ENCODE data around the gene CSF1.
A peak's percentile ranks its signal among the peaks of the same experiment; 100 is the strongest.

Gene CSF1

DNA sequence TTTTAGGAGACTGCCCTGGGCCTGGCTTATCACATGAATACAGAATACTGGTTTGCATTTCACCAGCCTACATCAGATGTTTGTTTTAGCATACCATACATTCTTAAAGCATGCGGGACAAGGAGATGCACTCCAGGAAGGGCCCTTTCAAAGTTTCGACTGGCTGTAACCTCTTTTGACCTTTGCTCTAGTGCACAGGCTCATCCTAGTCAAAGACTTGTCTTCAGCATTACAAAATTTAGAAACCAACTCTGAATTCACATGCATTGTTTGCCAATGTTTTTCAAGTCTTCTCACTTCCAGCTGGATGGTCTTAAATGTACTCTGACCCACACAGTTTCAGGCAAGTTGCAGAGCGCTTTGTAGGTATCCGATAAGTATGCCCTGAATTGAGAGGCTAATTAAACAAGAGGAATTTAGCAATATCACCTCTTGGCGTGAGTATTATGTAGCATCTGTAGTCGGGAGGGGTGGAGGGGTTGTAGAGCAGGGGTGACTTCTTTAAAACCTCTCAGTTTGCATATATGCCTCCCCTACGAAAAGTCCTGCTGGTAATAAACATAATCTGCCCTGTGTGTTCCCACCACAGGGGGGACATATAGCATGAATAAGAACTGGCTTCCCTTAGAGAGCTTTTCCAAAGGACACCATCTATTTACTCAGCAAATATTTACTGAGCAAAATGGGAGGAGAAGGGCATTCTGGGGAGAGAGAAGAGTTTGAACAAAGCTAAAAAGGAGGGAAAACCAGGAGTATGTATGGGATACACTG is 49.5 kb downstream of the CSF1 start:
- DNase-seq (ENCODE audit: insufficient read length, low spot score) = no peak
- FAIRE-seq = no peak
- TF ChIP-seq POLR2A (IDR thresholded peaks at IDR 0.05; ENCODE audit: low read depth, low read length) (no peak), POU2F2 (IDR thresholded peaks at IDR 0.05; ENCODE audit: low read depth, low read length) (no peak), PAX5 (IDR thresholded peaks at IDR 0.05; ENCODE audit: insufficient read depth, low read length, severe bottlenecking) (no peak), SPI1 (IDR thresholded peaks at IDR 0.05; ENCODE audit: low read depth, low read length) (no peak), TAF1 (IDR thresholded peaks at IDR 0.05; ENCODE audit: low read depth, low read length) (no peak), POLR2AphosphoS5 (IDR thresholded peaks at IDR 0.05; ENCODE audit: low read depth, low read length) (no peak)

DNA sequence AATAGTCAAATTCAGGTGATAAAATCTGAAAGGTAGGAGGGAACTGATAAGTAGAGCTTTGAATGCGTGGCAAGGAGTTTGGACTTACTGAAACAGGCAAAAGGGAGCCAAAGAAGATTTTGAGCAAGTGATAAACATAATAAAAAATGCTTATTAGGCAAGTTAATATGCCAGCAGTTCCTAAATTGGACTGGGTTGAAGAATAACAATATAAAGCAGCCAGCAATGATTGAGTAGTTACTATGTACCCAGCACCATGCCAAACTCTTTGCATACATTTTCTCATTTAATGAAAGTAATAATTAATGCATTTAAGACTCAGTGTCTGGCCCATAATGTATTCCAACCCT is 50.1 kb downstream of the CSF1 start:
- no peak for FAIRE-seq
- no peak for DNase-seq (ENCODE audit: insufficient read length, low spot score)
- TF ChIP-seq TAF1 (IDR thresholded peaks at IDR 0.05; ENCODE audit: low read depth, low read length) (no peak), SPI1 (IDR thresholded peaks at IDR 0.05; ENCODE audit: low read depth, low read length) (no peak), PAX5 (IDR thresholded peaks at IDR 0.05; ENCODE audit: insufficient read depth, low read length, severe bottlenecking) (no peak), POLR2A (IDR thresholded peaks at IDR 0.05; ENCODE audit: low read depth, low read length) (no peak), POU2F2 (IDR thresholded peaks at IDR 0.05; ENCODE audit: low read depth, low read length) (no peak), POLR2AphosphoS5 (IDR thresholded peaks at IDR 0.05; ENCODE audit: low read depth, low read length) (no peak)

DNA sequence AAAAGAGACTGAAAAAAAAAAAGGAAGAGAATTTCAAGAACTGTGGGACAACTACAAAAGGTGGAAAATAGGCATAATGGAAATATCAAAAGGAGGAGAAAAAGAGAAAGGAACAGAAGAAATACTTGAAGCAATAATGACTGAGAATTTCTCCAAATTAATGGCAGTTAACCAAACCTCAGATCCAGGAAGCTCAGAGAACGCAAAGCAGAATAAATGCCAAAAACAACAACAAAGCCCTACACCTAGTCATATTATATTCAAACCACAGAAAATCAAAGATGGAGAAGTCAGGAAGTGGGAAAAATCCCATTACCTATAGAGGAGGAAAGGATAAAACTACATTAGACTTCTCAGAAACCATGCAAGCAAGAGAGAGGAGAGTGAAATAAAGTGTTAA is 53.2 kb downstream of the CSF1 start:
- no peak for FAIRE-seq
- TF ChIP-seq TAF1 (IDR thresholded peaks at IDR 0.05; ENCODE audit: low read depth, low read length) (no peak), POLR2AphosphoS5 (IDR thresholded peaks at IDR 0.05; ENCODE audit: low read depth, low read length) (no peak), SPI1 (IDR thresholded peaks at IDR 0.05; ENCODE audit: low read depth, low read length) (no peak), PAX5 (IDR thresholded peaks at IDR 0.05; ENCODE audit: insufficient read depth, low read length, severe bottlenecking) (no peak), POLR2A (IDR thresholded peaks at IDR 0.05; ENCODE audit: low read depth, low read length) (no peak), POU2F2 (IDR thresholded peaks at IDR 0.05; ENCODE audit: low read depth, low read length) (no peak)
- no peak for DNase-seq (ENCODE audit: insufficient read length, low spot score)

DNA sequence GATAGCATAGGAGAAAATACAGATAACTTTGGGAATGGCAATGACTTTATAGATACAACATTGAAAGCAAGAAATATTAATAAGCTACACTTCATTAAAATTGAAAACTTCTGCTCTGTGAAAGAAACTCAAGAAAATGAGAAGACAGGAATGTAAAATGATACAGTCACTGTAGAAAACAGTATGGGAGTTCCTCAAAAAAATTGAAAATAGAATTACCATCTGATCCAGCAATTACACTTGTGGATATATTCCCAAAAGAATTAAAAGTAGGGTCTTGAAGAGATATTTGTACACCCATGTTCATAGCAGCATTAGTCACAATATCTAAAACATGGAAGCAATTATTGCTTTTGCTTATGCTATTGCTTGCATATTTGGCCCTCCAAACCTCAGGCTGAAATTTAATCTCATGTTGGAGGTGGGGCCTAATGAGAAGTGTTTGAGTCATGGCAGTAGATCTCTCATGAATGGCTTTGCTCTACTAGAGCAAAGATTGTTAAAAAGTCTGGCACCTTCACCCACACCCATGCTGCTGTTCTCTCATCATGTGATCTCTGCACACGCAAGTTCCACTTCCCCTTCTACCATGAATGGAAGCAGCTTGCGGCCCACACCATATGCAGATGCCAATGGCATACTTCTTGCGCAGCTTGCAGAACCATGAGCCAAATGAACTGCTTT is 58.6 kb downstream of the CSF1 start:
- no peak for DNase-seq (ENCODE audit: insufficient read length, low spot score)
- peak; percentile 71 for FAIRE-seq
- TF ChIP-seq SPI1 (IDR thresholded peaks at IDR 0.05; ENCODE audit: low read depth, low read length) = peak; percentile 87
- no peak for TF ChIP-seq POU2F2 (IDR thresholded peaks at IDR 0.05; ENCODE audit: low read depth, low read length)
- no peak for TF ChIP-seq PAX5 (IDR thresholded peaks at IDR 0.05; ENCODE audit: insufficient read depth, low read length, severe bottlenecking)
- no peak for TF ChIP-seq TAF1 (IDR thresholded peaks at IDR 0.05; ENCODE audit: low read depth, low read length)
- no peak for TF ChIP-seq POLR2AphosphoS5 (IDR thresholded peaks at IDR 0.05; ENCODE audit: low read depth, low read length)
- TF ChIP-seq POLR2A (IDR thresholded peaks at IDR 0.05; ENCODE audit: low read depth, low read length) = no peak

DNA sequence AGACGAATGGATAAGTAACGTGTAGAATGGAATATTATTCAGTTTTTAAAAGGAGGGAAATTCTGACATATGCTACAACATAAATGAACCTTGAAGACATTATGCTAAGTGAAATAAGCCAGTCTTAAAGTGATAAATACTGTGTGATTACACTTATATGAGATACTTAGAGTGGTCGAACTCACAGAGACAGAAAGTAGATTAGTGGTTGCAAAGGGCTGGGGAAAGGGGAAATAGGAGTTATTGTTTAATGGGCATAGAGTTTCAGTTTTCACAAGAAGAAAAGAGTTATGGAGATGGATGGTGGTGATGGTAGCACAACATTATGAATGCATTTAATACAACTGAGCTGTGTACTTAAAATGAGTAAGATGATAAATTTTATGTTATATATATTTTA is 59.3 kb downstream of the CSF1 start:
- DNase-seq (ENCODE audit: insufficient read length, low spot score) (no peak), FAIRE-seq (no peak)
- TF ChIP-seq PAX5 (IDR thresholded peaks at IDR 0.05; ENCODE audit: insufficient read depth, low read length, severe bottlenecking) (no peak), POLR2A (IDR thresholded peaks at IDR 0.05; ENCODE audit: low read depth, low read length) (no peak), POU2F2 (IDR thresholded peaks at IDR 0.05; ENCODE audit: low read depth, low read length) (no peak), POLR2AphosphoS5 (IDR thresholded peaks at IDR 0.05; ENCODE audit: low read depth, low read length) (no peak), SPI1 (IDR thresholded peaks at IDR 0.05; ENCODE audit: low read depth, low read length) (no peak), TAF1 (IDR thresholded peaks at IDR 0.05; ENCODE audit: low read depth, low read length) (no peak)

DNA sequence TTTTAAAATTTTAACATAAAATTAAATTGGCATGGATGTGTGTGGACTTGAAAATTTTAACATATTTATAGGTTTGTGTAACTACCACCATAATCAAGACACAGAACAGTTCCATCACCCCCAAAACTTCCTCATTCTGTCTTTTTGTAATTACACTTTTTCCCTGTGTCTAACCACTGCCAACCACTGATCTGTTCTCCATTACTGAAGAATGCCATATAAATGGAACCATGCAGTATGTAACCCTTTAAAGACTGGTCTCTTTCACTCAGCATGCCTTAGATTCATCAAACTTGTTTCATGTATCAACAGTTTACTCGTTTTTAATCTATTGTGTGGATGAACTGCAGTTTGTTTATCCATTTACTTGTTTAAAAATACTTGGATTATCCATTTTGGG is 60.9 kb downstream of the CSF1 start:
- TF ChIP-seq POU2F2 (IDR thresholded peaks at IDR 0.05; ENCODE audit: low read depth, low read length) (no peak), POLR2A (IDR thresholded peaks at IDR 0.05; ENCODE audit: low read depth, low read length) (no peak), PAX5 (IDR thresholded peaks at IDR 0.05; ENCODE audit: insufficient read depth, low read length, severe bottlenecking) (no peak), TAF1 (IDR thresholded peaks at IDR 0.05; ENCODE audit: low read depth, low read length) (no peak), POLR2AphosphoS5 (IDR thresholded peaks at IDR 0.05; ENCODE audit: low read depth, low read length) (no peak), SPI1 (IDR thresholded peaks at IDR 0.05; ENCODE audit: low read depth, low read length) (no peak)
- no peak for FAIRE-seq
- DNase-seq (ENCODE audit: insufficient read length, low spot score) = no peak

DNA sequence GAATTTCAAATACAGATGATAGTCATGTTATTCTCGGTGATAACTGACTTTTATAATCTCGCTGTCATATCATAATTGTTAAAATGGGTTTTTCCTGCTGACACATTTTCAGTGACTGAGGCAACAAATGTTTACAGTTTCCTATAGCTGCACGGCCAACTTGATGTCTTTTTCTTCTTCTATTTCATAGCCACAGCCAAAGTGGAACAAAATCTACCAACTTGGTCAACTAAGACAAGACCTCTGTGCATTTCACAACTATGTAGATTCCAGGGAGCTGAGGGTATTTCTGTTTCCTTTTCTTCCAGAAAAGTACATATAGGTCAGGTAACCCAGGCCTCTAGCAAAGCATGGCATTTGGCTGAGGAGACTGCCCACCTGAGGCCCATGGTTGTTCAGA is 63.5 kb downstream of the CSF1 start:
- no peak for FAIRE-seq
- TF ChIP-seq SPI1 (IDR thresholded peaks at IDR 0.05; ENCODE audit: low read depth, low read length) (no peak), POLR2A (IDR thresholded peaks at IDR 0.05; ENCODE audit: low read depth, low read length) (no peak), POU2F2 (IDR thresholded peaks at IDR 0.05; ENCODE audit: low read depth, low read length) (no peak), PAX5 (IDR thresholded peaks at IDR 0.05; ENCODE audit: insufficient read depth, low read length, severe bottlenecking) (no peak), TAF1 (IDR thresholded peaks at IDR 0.05; ENCODE audit: low read depth, low read length) (no peak), POLR2AphosphoS5 (IDR thresholded peaks at IDR 0.05; ENCODE audit: low read depth, low read length) (no peak)
- no peak for DNase-seq (ENCODE audit: insufficient read length, low spot score)

DNA sequence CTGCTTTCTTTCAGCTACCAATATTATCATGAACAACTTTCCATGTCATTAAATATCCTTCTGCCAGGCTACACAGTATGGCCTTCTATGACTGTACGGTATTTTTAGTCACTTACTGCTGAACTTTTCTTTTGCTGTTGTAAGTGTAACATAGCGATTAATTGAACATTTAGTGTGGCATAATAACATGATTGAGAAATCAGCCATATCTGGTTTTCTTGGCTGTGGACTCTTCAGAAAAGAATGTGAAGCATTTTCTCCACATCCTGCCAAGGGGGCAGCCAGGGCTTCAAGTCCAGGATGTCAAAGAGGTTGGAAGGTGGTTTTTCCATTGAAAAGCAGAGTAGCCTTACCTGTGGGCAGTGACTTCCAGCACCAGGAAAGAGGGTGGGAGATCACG is 65.1 kb downstream of the CSF1 start:
- FAIRE-seq (no peak), DNase-seq (ENCODE audit: insufficient read length, low spot score) (no peak)
- no peak for TF ChIP-seq POLR2A (IDR thresholded peaks at IDR 0.05; ENCODE audit: low read depth, low read length)
- no peak for TF ChIP-seq PAX5 (IDR thresholded peaks at IDR 0.05; ENCODE audit: insufficient read depth, low read length, severe bottlenecking)
- TF ChIP-seq POU2F2 (IDR thresholded peaks at IDR 0.05; ENCODE audit: low read depth, low read length) = no peak

DNA sequence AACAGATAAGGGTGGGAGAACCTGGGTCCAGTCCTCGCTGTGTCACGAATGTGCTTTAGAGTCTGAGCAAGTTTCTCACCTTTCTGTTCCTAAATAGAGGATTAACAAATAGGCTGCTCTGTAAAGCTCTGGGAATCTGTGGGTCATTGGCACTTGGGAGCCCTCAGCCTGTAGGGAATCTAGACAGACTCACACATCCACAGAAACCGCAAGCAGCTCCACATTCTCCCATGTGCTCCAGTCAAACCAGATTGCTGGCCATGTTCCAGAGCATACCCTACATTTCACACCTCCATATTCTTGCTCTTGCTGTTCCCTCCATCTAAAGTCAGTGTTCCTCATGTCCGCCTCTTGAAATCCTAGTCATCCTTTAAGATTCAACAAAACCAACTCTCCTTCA is 66.1 kb downstream of the CSF1 start:
- no peak for DNase-seq (ENCODE audit: insufficient read length, low spot score)
- TF ChIP-seq SPI1 (IDR thresholded peaks at IDR 0.05; ENCODE audit: low read depth, low read length) (no peak), POLR2A (IDR thresholded peaks at IDR 0.05; ENCODE audit: low read depth, low read length) (no peak), TAF1 (IDR thresholded peaks at IDR 0.05; ENCODE audit: low read depth, low read length) (no peak), PAX5 (IDR thresholded peaks at IDR 0.05; ENCODE audit: insufficient read depth, low read length, severe bottlenecking) (no peak)
- no peak for FAIRE-seq
